ENCODE data around the gene TCF19.

GRCh38 chr6:31118178-31118577, 40.2 kb upstream of the TCF19 start:
- TF ChIP-seq CTCF (conservative IDR thresholded peaks at IDR 0.05 in 1 of 2, IDR thresholded peaks at IDR 0.05 in 1 of 2; ENCODE audit: low read depth in 1 of 2, low read length in 2 of 2) = no peak
- no peak for TF ChIP-seq EZH2 (IDR thresholded peaks at IDR 0.05; ENCODE audit: low read length, missing control alignments)

Data from fibroblast of lung (primary cell).